A172 (cell line): ENCODE measurements around the gene ZNF438. TPM values are rescaled to one million over a fixed set of nuclear protein-coding genes. Genes with fewer than 3 reads are reported as not detected.
A peak's percentile ranks its signal among the peaks of the same experiment; 100 is the strongest.
"Not testable (repeated sequence)": the region's sequence is repeated elsewhere in the genome, so short reads cannot be mapped to it uniquely, and the experiment has no call there.

Experiments
- DNase-seq: peaks from one replicate; pipeline ENCODE4 v3.0.0-alpha.2; 2015; ENCODE audit warnings: low spot score
- total RNA-seq: library from RNA; depleted of rRNA; stranded (reverse); fragments of >200 nt; shearing (Covaris generic); gene quantifications from 2 replicates; pipeline ENCODE4 v1.2.3, GENCODE V29; 2014

The ZNF438 gene
- total RNA-seq, 1 experiment from 2014 or later, result 6.2 TPM

GRCh38 chr10:31042670-31043069 is 11.0 kb upstream of the ZNF438 start:
- no peak for DNase-seq

GRCh38 chr10:31041011-31041410 is 9.3 kb upstream of the ZNF438 start:
- DNase-seq, result no peak

- not testable (repeated sequence) for DNase-seq
These were observed 7.3 kb upstream of the ZNF438 start for GRCh38 chr10:31039006-31039405.

- no peak for DNase-seq
These were observed 6.1 kb upstream of the ZNF438 start for GRCh38 chr10:31037749-31038148.

GRCh38 chr10:31036209-31036608 is 4.5 kb upstream of the ZNF438 start:
- DNase-seq, result peak; percentile 58

- DNase-seq, result no peak
These were observed 3.7 kb upstream of the ZNF438 start for GRCh38 chr10:31035266-31035798.

- DNase-seq, result peak; percentile 59
These were observed 2.6 kb upstream of the ZNF438 start for GRCh38 chr10:31034098-31034909.

- no peak for DNase-seq
These were observed 1.5 kb upstream of the ZNF438 start for GRCh38 chr10:31033147-31033546.

GRCh38 chr10:31032258-31033132 is 830 bp upstream of the ZNF438 start:
- peak; percentile 90 for DNase-seq

GRCh38 chr10:31031205-31031557 is 484 bp downstream of the ZNF438 start:
- no peak for DNase-seq

GRCh38 chr10:31030800-31031199 is 865 bp downstream of the ZNF438 start:
- peak; percentile 13 for DNase-seq

GRCh38 chr10:31030260-31030659 is 1.4 kb downstream of the ZNF438 start:
- no peak for DNase-seq

- no peak for DNase-seq
These were observed 3.6 kb downstream of the ZNF438 start for GRCh38 chr10:31028081-31028480.

GRCh38 chr10:31026279-31026678 is 5.4 kb downstream of the ZNF438 start:
- DNase-seq, result not testable (repeated sequence)

GRCh38 chr10:31025142-31025541 is 6.5 kb downstream of the ZNF438 start:
- DNase-seq, result no peak

- DNase-seq, result no peak
These were observed 8.1 kb downstream of the ZNF438 start for GRCh38 chr10:31023558-31023957.

- no peak for DNase-seq
These were observed 11.5 kb downstream of the ZNF438 start for GRCh38 chr10:31020209-31020608.

- DNase-seq, result no peak
These were observed 12.7 kb downstream of the ZNF438 start for GRCh38 chr10:31018962-31019361.

- DNase-seq, result no peak
These were observed 13.3 kb downstream of the ZNF438 start for GRCh38 chr10:31018356-31018750.

- DNase-seq, result no peak
These were observed 13.9 kb downstream of the ZNF438 start for GRCh38 chr10:31017534-31018355.

- DNase-seq, result no peak
These were observed 17.3 kb downstream of the ZNF438 start for GRCh38 chr10:31014161-31014875.
